GM19397 (cell line): ENCODE measurements around the gene BLCAP.
"Not testable (repeated sequence)": the region's sequence is repeated elsewhere in the genome, so short reads cannot be mapped to it uniquely, and the experiment has no call there.

Experiments used
- ATAC-seq: cut with Tn5 transposase; IDR thresholded peaks from one replicate; pipeline ENCODE4 v1.9.1; 2021; ENCODE audit warnings: mild to moderate bottlenecking, moderate library complexity; ENCODE audit not compliant: unreplicated experiment

Gene BLCAP

DNA sequence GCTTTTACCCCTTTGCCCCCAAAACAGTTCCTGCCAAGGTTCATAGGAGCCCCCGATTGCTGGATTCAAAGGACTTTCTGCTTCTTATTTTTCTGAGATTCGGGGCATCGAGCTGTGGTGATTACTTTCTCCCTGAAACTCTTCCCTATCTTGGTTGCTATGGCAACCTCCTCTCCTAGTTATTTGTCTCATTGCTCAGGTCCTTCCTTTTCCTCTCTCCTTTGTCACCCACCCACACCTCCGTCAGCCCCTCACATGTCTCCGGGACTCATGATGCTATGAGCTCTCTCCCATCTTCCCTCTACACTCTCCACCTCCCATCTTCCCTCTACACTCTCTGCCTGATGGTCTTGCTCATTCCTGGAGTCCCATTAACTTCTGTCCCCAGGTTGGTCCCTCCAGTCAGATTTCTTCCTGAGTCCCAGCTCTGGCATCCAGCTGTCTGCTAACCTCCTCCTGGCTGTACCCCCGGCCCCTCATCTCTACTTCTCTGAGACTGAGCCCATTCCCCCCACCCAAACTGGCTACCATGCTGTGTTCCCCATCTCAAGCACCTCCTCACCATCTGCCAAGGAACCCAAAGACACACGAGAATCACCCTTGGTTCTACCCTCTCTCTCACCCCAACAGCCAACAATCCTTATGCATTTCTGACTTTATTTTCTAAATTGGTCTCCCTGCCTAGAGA lies 36.9 kb downstream of the BLCAP start:
- no peak for ATAC-seq

DNA sequence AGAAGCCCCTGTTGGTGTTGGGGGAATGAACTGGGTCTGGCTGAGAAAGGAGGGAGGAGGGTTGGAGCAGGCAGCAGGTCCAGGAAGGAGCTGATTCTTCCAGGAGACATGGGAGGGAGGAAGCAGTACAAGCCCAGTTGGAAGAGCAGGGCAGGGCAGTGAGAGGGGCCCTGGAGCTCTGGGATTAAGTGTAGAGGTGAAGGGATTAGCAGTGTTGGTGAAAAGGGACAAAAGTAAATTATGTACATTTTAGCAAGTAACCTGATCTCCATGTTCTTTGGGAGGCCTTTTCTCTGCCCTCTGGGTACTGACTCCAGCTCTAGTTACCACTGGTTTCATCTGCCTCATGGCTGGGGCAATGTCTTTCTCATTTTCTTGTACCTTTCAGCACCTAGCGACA lies 41.5 kb downstream of the BLCAP start:
- not testable (repeated sequence) for ATAC-seq

DNA sequence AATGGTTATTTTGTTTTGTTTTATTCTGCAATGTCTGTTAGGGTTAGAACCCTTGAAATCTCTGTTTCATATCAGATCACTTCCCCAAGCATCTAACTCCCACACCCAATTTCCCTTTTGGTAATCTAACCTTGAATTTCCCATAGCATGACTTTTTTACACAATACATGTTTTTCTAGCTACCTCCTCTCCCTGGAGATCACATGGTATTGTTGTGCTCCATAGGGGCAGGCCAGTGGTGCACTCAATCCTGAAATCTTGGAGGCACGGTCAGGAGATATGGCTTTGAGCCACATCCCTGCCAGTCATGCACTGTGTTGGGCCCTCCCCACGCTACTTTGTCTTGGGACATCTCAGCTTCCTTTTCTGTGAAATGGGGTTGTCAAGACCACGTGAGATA lies 43.3 kb downstream of the BLCAP start:
- ATAC-seq, result no peak

- no peak for ATAC-seq
Measured at GRCh38 chr20:37481610-37482009, 46.1 kb downstream of the BLCAP start.

DNA sequence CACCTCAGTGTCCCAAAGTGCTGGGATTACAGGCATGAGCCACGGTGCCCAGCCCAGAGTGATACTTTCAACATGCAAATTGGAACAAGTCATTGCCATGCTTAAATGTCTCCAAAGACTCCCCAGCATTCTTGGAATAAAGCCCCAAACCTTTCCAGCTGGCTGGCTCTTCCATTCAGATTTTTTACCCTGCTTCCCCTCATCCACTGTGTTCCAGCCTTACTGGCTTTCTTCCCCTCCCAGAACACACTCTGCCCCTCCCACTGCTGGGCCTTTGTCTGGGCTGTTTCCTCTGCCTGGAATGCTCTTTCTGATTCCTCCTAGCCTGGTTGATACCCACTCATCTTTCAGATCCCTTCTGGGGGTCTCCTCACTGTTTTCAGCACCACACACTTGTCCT lies 46.8 kb downstream of the BLCAP start:
- no peak for ATAC-seq

GRCh38 chr20:37479925-37480691 lies 47.6 kb downstream of the BLCAP start:
- no peak for ATAC-seq

- ATAC-seq, result no peak
Measured at GRCh38 chr20:37479266-37479665, 48.4 kb downstream of the BLCAP start.

DNA sequence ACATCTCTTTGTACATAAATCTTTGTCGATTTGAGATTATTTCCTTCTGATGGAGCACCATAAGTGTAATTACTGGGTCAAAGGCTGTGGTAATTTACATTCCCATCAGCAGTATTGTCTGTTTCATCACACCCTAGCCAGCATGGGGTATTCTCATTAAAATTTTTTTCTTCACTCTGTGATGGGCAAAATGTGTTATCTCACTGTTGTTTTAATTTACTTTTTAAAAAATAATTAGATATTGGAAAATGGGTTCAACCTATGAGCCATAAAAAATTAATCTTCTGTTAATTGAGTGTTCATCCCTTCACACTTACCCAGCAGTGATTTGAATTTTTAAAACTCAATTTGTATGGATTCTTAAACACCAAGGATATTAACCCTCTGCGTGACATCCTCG lies 50.6 kb downstream of the BLCAP start:
- ATAC-seq, result no peak

DNA sequence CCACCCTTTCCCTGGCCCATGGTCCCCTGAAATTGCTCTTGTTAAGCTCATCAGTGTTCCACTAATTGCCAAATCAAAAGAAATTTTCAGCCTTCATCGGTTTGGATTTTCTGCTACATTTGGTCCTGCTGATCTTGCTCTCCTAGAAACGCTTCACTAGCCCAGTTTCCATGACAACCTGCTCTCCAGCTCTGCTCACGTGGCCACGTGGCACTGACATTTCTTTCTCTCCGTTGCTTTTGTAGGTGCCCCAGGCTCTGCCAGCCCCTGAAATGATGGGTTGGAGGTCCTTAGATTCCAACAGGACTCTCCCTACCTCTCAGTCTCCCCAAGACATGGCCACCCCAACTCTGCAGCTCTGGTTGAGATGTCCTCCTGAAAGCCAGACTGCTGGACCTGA lies 52.4 kb downstream of the BLCAP start:
- ATAC-seq, result no peak

DNA sequence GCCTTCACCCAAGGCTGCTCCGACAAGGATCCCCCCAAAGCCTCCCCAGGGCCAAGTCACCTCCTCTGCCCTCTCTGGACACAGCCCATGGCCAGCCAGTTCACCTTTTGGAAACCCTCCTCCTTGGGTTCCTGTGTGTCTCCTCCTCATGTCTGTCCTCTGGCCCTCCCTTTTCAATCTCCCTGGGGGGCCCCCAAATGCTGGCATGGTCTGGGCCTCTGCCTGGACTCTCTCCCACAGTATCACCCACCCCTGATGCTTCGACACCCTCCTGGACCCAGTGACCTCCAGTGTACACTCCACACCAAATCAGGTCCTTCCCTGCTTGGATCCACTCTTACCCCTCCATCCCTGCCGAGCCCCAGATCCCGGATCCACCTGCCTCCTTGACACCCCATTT lies 53.3 kb downstream of the BLCAP start:
- ATAC-seq, result no peak

- no peak for ATAC-seq
Measured at GRCh38 chr20:37473249-37474000, 54.3 kb downstream of the BLCAP start.

GRCh38 chr20:37472435-37472834 lies 55.2 kb downstream of the BLCAP start:
- not testable (repeated sequence) for ATAC-seq

DNA sequence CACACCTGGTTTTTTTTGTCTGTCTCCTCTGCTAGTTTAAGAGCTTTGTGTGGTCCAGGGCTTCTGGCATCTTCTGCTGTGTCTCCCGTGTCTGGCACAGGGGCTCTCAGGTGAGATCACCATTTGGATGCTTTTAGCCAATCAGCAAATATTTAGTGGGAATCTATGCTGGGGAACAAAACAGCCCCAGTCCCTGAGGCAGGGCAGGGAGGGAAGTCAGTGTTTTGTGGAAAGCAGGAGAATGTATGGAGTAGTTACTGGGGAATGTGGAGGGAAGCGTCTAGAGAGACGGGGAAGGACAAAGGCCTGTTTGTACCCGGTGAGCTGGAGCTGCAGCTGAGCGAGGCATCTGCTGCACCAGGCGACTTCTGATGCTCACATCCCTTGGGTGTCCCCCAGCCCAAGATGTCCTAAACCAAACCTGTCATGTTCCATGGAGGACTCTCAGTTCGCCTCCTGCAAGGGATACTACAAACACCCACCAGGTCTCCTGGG lies 55.9 kb downstream of the BLCAP start:
- ATAC-seq, result no peak

- ATAC-seq, result not testable (repeated sequence)
Measured at GRCh38 chr20:37470190-37470589, 57.5 kb downstream of the BLCAP start.

- ATAC-seq, result no peak
Measured at GRCh38 chr20:37469531-37469930, 58.1 kb downstream of the BLCAP start.

DNA sequence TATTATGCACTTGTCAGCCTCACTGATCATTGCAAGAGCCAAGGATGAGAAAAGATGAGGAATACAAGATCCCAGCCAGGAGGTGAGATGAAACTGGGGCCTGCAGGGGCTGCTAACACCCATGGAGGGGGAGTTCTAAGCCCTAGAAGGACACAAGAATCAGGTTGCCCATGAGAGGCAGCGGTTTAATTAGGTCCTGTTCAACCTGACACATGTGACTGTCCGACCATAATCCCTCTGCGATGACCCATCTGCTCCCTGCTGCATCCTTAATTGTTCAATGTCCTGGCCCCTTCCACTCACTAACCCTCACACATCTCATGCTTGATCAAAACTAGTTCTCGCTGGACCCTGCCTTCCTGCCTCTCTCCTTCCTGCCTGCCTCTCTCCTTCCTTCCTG lies 58.8 kb downstream of the BLCAP start:
- no peak for ATAC-seq
